A549 (cell line): ENCODE data around the gene SLC66A2.

Experiments
- EP300 ChIP-seq, 2 experiments: fragments of >200 bp; sonication (Bioruptor Twin); formaldehyde crosslinking; IDR thresholded peaks; 2 replicates in 1 of 2; 3 replicates in 1 of 2; pipeline ENCODE4 v1.6.1; 2016 to 2017
- HEYL ChIP-seq: fragments of 250-450 bp; sonication (Bioruptor Pico); IDR thresholded peaks from 2 replicates; pipeline ENCODE4 v1.8.0; 2021; ENCODE audit warnings: mild to moderate bottlenecking, moderate library complexity
- RAD21 ChIP-seq, 2 experiments: fragments of >200 bp in 1 of 2; sonication (Bioruptor Twin) in 1 of 2; formaldehyde crosslinking in 1 of 2; IDR thresholded peaks in 1 of 2; conservative IDR thresholded peaks in 1 of 2; 2 replicates in 1 of 2; 3 replicates in 1 of 2; pipeline ENCODE4 v1.6.1; 2012 to 2018; ENCODE audit warnings: inconsistent platforms in 1 of 2
- TF ChIP-seq, protein P1 (sequence below): fragments of >200 bp; sonication (Bioruptor Twin); formaldehyde crosslinking; IDR thresholded peaks from 3 replicates; pipeline ENCODE4 v1.5.1; 2016

- TF ChIP-seq RAD21 (conservative IDR thresholded peaks at IDR 0.05 in 1 of 2, IDR thresholded peaks at IDR 0.05 in 1 of 2): no peak
- no peak for TF ChIP-seq HEYL (CRISPR knock-in tag)
- TF ChIP-seq, protein P1, sequence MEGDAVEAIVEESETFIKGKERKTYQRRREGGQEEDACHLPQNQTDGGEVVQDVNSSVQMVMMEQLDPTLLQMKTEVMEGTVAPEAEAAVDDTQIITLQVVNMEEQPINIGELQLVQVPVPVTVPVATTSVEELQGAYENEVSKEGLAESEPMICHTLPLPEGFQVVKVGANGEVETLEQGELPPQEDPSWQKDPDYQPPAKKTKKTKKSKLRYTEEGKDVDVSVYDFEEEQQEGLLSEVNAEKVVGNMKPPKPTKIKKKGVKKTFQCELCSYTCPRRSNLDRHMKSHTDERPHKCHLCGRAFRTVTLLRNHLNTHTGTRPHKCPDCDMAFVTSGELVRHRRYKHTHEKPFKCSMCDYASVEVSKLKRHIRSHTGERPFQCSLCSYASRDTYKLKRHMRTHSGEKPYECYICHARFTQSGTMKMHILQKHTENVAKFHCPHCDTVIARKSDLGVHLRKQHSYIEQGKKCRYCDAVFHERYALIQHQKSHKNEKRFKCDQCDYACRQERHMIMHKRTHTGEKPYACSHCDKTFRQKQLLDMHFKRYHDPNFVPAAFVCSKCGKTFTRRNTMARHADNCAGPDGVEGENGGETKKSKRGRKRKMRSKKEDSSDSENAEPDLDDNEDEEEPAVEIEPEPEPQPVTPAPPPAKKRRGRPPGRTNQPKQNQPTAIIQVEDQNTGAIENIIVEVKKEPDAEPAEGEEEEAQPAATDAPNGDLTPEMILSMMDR: no peak
- TF ChIP-seq EP300 (IDR thresholded peaks at IDR 0.05): no peak
Observed at GRCh38 chr18:79917169-79917852, 34.1 kb downstream of the SLC66A2 start.
